CD4-positive, alpha-beta T cell treated with Interleukin-2 at 100 ng/mL for 4 hours (primary cell): ENCODE measurements around the gene GABRB1.
"Not testable (repeated sequence)": the region's sequence is repeated elsewhere in the genome, so short reads cannot be mapped to it uniquely, and the experiment has no call there.

Experiments used
- DNase-seq: peaks from one replicate; pipeline ENCODE4 v3.0.0-alpha.2; 2020; ENCODE audit warnings: low spot score

The GABRB1 gene

DNA sequence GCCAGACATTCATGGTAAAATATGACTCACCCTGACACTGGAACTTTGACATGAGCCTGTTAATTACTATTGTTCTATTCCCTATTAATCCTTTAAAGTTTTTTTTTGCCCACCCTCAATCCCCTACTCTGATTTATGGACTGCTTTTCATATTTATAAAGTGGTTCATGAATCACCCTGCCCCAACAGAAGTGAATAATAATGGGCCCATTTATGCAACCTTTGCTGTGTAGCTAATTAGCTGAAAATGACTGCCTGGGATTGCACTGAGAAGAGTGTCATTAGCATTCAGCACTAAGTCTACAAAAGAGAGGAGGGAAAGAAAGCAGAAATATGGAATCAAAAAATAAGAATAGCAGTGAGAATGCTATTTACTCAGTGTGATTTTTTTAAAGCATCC, 277.8 kb downstream of the GABRB1 start:
- no peak for DNase-seq

DNA sequence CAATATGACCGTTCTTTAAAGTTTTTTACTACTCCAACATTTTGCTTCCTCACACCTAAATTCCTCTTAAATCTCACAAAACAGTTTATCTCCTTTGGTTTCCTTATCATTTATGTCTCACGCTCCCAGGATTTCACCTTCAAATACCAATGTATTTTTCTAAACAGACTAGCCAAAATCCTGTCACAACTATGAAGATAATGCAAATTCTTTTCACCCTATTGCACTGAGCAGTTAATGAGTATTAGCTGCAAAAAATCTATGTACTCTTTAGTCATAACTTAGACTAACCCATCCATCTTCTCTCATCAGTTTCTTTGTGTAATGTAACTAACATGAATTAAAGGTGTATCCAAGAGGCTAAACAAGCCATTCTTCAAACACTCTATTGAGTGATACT, 280.8 kb downstream of the GABRB1 start:
- no peak for DNase-seq

DNA sequence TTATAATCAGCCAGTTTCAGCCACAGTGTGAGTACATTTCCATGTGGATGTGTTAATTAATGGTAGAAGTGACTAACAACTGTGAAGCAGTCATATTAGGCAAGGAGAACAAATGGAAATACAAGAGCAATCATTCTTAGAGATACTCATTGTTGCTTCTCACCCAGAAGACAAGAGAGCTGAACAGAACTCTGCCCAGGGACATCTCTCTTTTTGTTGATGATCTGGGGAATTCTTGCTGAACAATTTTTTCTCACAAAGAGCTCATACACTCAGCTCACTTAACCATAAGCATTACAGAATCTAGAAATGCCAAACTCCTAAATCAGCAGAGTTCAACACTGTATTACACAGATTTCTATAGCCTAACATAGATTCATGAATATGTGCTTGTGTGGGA, 282.0 kb downstream of the GABRB1 start:
- DNase-seq, result no peak

DNA sequence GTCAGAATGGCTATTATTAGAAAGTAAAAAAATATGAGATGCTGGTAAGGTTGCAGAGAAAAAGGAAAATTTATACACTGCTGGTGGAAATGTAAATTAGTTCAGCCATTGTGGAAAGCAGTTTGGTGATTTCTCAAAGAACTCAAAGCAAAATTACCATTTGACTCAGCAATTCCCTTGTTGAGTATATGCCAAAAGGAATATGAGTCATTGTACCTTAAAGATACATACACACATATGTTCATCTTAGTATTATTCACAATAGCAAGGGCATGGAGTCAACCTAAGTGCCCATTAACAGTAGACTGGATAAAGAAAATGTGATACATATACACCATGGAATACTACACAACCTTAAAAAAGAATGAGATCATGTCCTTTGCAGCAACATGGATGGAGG, 284.0 kb downstream of the GABRB1 start:
- no peak for DNase-seq

- no peak for DNase-seq
These were observed 294.7 kb downstream of the GABRB1 start for GRCh38 chr4:47326025-47326424.

DNA sequence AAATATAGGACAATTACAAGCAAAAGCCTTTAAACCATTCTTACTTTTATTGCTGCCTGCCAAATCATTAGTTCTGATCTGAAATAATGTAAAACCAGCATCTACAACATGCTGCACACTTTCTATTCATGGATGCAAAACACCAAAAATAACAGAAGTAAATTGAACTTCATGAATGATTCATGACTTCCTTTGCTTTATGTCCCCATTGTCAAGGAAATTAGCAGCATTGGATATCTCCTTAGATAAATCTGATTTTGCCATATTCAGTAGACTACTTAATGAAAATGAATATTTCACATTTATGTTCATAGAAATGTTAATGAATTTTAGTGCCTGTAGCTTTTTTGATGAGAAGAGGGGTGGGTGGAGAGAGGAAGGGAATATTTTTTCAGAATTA, 299.5 kb downstream of the GABRB1 start:
- no peak for DNase-seq

- no peak for DNase-seq
These were observed 303.3 kb downstream of the GABRB1 start for GRCh38 chr4:47334652-47335051.

DNA sequence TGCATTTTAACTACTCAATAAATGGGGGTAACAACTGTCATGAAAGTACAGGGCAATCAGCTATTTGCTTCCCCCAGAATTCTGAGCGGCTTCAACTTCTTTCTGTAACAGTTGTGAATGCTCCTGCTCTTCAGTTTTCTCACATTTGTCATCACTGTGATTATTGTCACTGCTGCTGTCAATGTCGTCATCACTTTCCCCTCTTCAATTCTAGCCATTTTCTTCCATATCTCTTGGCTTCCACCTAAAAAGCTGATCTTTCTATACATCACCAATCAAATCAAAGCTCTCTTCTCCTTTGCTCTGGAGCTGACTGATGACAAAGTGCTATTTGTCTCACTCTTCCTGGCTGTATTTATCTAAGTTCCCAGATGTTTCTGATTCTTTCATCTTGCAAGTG, 306.5 kb downstream of the GABRB1 start:
- DNase-seq, result no peak

DNA sequence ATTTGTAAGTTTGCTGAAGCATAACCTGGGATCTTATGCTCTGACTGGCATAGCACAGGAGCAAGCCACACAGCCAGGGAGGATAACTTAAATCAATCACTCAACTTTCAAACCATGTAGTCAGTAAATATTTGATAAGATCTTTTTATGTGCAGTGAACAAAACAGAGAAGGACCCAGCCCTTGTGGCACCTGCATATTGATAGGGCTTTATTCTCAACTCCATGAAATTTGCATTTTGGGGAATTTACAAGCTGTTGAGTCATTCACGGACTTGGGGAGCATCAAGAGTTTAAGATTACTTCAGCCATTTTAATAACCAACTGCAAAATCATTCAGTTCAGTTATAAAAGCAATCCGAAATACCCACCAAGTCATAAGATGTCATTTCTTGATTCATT, 309.5 kb downstream of the GABRB1 start:
- no peak for DNase-seq

GRCh38 chr4:47342796-47343195, 311.4 kb downstream of the GABRB1 start:
- DNase-seq, result no peak

DNA sequence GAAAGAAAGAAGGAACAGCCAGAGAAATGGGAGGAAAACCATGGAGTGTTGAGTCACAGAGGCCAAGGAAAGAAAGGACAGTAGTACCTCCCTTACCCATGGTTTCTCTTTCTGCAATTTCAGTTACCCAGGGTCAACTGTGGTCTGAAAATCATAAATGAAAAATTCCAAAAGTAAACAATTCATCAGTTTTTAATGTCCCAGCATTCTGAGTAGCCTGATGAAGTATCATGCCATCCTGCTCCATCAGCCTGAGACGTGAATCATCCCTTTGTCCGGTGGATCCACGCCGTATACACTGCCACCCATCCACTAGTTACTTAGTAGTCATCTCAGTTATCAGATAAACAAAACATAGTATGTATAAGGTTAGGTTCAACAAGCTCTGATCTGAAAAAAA, 318.0 kb downstream of the GABRB1 start:
- no peak for DNase-seq

- no peak for DNase-seq
These were observed 324.2 kb downstream of the GABRB1 start for GRCh38 chr4:47355568-47355967.

DNA sequence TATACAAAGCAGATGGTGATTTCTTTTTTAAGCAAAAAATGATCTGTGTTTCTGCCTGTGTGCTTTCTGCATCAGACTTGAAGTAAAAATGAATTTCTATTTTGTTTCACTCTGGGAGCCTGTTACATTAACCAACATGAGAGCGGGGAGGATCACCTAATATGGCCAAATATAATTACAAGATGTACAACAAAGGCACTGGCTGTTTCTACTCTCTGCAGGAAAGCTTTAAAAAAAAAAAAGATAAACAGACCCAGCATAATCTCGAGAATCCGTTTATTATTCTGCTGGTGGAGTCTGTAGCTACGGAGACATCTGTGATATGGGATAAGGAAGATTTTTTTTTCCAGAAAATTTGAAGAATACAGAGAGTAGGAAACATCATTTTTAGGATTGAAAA, 328.5 kb downstream of the GABRB1 start:
- DNase-seq, result no peak

DNA sequence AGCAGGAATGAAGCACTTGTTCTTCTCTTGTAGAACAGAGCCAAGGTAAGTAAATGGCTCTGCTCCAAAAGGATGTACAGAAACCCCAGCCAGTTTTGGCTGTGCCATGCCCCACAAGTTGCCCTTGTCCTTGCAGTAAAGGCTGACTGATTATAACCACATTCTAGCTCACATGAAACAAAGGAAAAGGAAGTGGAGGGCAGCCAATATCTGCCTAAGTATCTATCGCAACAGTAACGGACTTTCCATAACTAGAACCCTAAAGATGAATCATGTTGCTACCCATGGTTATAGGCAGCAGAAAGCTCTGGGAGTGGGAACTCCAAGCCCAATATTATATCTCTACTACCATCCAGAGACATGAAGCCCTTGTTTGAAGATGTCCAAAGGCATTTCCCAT, 336.4 kb downstream of the GABRB1 start:
- no peak for DNase-seq

DNA sequence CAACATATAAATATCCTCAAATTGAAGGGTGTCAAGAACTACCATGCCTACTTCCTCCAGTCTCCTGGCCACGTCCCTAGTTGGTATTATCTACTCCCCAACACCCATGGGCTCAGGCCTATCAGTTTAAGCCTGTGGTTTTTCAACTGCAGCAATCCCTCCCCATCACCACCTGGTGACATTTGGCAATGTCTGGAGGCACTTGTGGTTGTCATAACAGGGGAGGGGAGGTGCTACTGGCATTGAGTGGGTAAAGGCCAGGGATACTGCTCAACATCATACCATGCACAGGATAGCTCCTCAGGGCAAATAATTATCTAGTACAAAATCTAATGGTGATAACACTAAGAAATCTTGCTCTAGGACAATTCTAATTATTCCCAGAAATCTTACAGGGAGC, 336.8 kb downstream of the GABRB1 start:
- DNase-seq, result no peak

DNA sequence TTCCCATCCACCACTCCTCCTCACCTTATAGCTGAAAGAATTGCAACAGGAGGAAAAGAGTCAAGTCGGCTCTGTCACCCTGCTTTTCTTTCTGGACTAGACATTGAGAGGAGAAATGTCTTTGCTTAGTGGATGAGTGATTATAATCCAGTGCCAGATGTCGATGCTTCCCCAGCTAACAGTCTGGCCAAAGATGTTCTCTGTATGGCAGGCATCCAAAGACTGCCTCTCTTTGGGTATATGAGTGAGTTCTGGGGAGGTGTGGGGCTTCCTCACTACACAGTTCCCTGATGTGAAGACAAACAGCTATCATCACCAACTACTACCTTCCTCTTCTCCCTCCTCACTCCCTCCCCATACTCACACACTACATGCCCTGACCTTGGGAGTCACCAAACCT, 341.2 kb downstream of the GABRB1 start:
- no peak for DNase-seq

DNA sequence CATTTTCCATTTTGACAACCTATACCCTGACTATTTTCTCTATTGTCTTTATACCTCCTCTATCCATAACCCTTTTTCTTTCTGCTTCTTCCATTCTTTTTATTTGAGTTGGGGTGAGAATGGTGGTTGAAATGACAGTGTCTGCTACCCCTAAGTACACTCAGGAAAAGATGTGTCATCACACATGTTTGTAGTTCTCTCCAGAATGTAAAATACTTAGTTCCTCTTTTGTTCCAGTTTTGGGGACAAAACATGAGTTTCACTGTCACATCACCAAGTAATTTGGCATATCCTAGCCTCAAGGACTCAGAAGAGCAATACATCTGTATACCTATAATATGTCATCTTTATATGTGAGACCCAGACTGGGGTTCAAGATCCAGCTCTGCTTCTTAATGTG, 341.8 kb downstream of the GABRB1 start:
- DNase-seq, result no peak

DNA sequence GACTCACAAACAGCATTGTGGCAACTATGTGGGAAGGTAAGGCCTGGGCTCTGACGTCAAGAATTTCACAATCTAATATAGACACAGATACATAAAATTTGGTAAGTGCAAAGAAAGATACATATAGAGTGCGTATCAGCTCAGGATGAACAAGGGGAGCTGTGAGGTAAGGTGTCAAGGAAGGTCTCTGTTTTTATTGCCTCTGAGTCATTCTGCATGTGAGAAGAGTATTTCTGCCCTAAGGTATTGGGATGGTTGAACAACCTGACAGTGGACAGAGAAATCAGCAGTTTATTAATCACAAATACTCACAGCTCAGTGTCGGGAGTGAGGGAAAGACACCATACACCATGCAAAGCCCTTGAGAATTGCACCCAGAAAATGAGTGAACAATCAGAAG, 342.3 kb downstream of the GABRB1 start:
- no peak for DNase-seq

GRCh38 chr4:47374477-47374876, 343.1 kb downstream of the GABRB1 start:
- no peak for DNase-seq

- not testable (repeated sequence) for DNase-seq
These were observed 346.7 kb downstream of the GABRB1 start for GRCh38 chr4:47378021-47378530.

DNA sequence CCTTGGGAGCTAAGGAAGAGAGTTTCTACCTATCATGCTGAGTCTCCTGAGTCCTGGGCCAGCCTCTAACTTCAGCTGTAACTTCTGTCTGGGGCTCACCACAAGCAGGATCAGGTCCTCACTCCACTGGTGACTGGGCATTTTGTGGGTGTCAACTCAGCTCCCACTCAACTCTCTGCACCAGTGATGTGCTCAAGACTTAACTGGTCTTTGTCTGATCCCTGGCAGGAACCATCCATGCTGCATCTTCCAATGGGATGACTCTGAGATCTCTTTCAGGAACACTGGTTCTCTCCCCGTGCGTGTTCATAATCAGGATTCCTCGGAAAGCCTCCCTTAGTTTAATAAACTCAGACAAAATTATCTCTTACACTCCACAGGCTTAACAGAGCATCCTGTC, 349.8 kb downstream of the GABRB1 start:
- DNase-seq, result no peak

- no peak for DNase-seq
These were observed 351.5 kb downstream of the GABRB1 start for GRCh38 chr4:47382846-47383360.

GRCh38 chr4:47383829-47384427, 352.6 kb downstream of the GABRB1 start:
- DNase-seq, result peak; percentile 16

GRCh38 chr4:47386146-47386545, 354.8 kb downstream of the GABRB1 start:
- no peak for DNase-seq
